ENCODE results near the gene CIRBP.

DNA sequence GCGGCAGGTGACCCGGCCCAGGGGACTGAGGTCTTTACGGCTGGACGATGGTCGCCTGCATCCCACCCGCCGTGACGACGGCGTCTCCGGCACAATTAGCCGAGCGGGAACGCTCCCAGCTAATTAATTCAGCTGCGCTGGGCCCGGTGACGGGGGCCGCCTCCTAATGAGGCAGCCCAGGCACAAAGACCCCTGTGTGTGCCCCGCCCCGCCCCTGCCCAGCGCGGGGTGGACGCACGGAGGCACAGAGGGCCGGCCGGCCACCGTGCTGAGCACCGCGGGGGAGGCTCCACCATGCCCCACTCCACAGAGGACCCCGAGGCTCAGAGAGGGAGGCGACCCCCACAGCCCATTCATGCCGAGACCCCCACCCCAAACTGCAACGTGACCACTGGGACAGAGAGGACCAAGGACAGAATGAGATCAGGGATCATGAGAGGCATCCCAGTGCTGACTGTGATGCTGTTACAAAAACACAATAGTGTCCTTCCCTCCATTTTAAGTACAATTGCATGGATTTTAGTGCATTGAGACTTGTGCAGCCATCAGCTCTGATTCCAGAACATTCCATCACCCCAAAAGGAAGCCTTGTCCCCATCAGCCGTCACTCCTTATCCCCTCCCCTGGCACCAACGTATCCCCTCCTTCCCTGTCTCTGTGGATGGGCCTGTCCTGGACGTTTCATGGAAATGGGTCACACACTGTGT is 33.6 kb downstream of the CIRBP start:
- TF ChIP-seq POLR2A (IDR thresholded peaks at IDR 0.05; ENCODE audit: low read length) (no peak), GATA1 (IDR thresholded peaks at IDR 0.05; ENCODE audit: low read depth, low read length) (no peak)
